GM19238 (cell line): ENCODE results near the gene FGF3.

Experiments used
- DNase-seq: peaks from one replicate; pipeline ENCODE4 v3.0.0; 2011; ENCODE audit warnings: low spot score; ENCODE audit not compliant: insufficient read length

The FGF3 gene

GRCh38 chr11:69844396-69844795 lies 25.2 kb upstream of the FGF3 start:
- DNase-seq, result no peak

GRCh38 chr11:69843529-69843921 lies 24.3 kb upstream of the FGF3 start:
- DNase-seq, result no peak

- no peak for DNase-seq
Observed at GRCh38 chr11:69842746-69843528, 23.7 kb upstream of the FGF3 start.

GRCh38 chr11:69841859-69842698 lies 22.9 kb upstream of the FGF3 start:
- DNase-seq, result no peak

- no peak for DNase-seq
Observed at GRCh38 chr11:69841170-69841858, 22.1 kb upstream of the FGF3 start.

- DNase-seq, result no peak
Observed at GRCh38 chr11:69840371-69841169, 21.4 kb upstream of the FGF3 start.

GRCh38 chr11:69839516-69839915 lies 20.3 kb upstream of the FGF3 start:
- DNase-seq, result no peak

GRCh38 chr11:69837791-69838190 lies 18.6 kb upstream of the FGF3 start:
- DNase-seq, result no peak

- no peak for DNase-seq
Observed at GRCh38 chr11:69836401-69836800, 17.2 kb upstream of the FGF3 start.

- DNase-seq, result no peak
Observed at GRCh38 chr11:69834811-69835800, 15.9 kb upstream of the FGF3 start.

- no peak for DNase-seq
Observed at GRCh38 chr11:69834251-69834650, 15.0 kb upstream of the FGF3 start.

- DNase-seq, result no peak
Observed at GRCh38 chr11:69832561-69833413, 13.6 kb upstream of the FGF3 start.

GRCh38 chr11:69831985-69832384 lies 12.8 kb upstream of the FGF3 start:
- DNase-seq, result no peak

GRCh38 chr11:69830086-69830485 lies 10.9 kb upstream of the FGF3 start:
- no peak for DNase-seq

- no peak for DNase-seq
Observed at GRCh38 chr11:69828971-69829344, 9.7 kb upstream of the FGF3 start.

- no peak for DNase-seq
Observed at GRCh38 chr11:69828276-69828970, 9.2 kb upstream of the FGF3 start.

- DNase-seq, result no peak
Observed at GRCh38 chr11:69826773-69827172, 7.6 kb upstream of the FGF3 start.

GRCh38 chr11:69825941-69826340 lies 6.7 kb upstream of the FGF3 start:
- DNase-seq, result no peak
